BJ (cell line): Measurements from ENCODE around the gene TTC7B. TPM values are rescaled to one million over a fixed set of nuclear protein-coding genes. Genes with fewer than 3 reads are reported as not detected.

Source experiments
- CTCF ChIA-PET: fragments of 350-600 bp; formaldehyde crosslinking; extraction: SDS; loops from one replicate; lab custom pipeline; 2021; ENCODE audit warnings: antibody characterized with exemption, inconsistent platforms; lab: Yijun Ruan, JAX
- POLR2A ChIA-PET: fragments of 300-600 bp; sonication (Branson Sonifier 250); formaldehyde crosslinking; extraction: SDS; loops from one replicate; lab custom pipeline; 2021; ENCODE audit warnings: antibody characterized with exemption; lab: Charles Lee
- DNase-seq: peaks from one replicate; pipeline ENCODE4 v3.0.0-alpha.2; 2011; ENCODE audit warnings: low read depth
- H3K27me3 ChIP-seq: 2 replicates; pipeline ENCODE4 v1.6.0; 2011; ENCODE audit warnings: low read length; ENCODE audit not compliant: control insufficient read depth, insufficient read depth
- H3K36me3 ChIP-seq: 2 replicates; pipeline ENCODE4 v1.5.1; 2011; ENCODE audit warnings: low read length; ENCODE audit not compliant: control insufficient read depth, insufficient read depth
- H3K4me3 ChIP-seq: 2 replicates; pipeline ENCODE4 v1.5.1; 2011; ENCODE audit warnings: low read depth, mild to moderate bottlenecking, control low read depth, low read length
- polyA plus RNA-seq: library from polyadenylated mRNA; depleted of rRNA; stranded (reverse); fragments of >200 nt; gene quantifications from 2 replicates; pipeline ENCODE4 v1.2.3, GENCODE V29; 2011
- TF ChIP-seq, protein P1 (sequence below): IDR thresholded peaks from 2 replicates; pipeline ENCODE4 v1.5.1; 2011; ENCODE audit warnings: low read depth, mild to moderate bottlenecking, control low read depth, inconsistent platforms, low read length, moderate library complexity; ENCODE audit not compliant: insufficient read depth

The TTC7B gene
- polyA plus RNA-seq, 1 experiment, result 46.9 TPM

DNA sequence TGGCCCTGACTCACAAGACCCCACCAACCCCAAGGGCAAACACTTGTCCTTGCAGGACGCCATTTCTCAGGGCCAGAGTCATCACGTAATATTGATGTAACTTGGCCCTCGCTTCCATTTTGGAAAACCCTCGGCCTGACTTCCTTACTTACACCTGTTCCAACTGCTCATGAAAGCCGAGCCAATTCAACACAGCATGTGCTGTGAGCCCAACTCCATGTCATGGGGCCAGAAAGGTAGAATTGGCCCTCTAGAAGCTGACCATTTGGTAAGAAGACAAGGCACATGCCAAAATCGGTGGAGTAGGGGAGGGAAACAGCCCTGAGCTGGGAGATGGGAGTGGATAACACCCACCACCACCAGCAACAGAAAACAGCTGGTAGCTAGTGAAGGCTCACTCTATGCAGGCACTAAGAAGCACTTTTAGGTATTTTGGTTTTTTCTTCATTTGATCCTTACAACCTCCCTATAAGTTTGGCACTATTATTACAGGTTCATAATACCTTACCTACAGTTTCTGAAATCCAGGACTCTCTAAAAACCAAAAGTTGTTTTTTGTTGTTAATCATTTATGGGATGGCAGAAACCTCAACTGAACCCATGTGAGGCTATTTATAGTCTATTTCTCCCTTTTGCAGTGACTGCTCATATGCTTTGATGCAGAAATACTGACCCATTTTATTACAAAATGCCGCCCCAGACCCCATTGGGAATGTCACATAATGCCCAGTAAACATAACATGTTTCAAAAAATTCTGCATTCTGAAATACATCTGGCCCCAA, 6.5 kb downstream of the TTC7B start:
- DNase-seq, result no peak
- H3K4me3 ChIP-seq, result no peak overlapping the region
- no peaks in the 10 kb centered on the region for H3K27me3 ChIP-seq
- CTCF ChIA-PET, result interaction anchor here (0.9 kb wide), 1 partner anchor 12 kb away, joined by 3 read pairs; no protein-coding TSS in a partner anchor
- TF ChIP-seq, protein P1, sequence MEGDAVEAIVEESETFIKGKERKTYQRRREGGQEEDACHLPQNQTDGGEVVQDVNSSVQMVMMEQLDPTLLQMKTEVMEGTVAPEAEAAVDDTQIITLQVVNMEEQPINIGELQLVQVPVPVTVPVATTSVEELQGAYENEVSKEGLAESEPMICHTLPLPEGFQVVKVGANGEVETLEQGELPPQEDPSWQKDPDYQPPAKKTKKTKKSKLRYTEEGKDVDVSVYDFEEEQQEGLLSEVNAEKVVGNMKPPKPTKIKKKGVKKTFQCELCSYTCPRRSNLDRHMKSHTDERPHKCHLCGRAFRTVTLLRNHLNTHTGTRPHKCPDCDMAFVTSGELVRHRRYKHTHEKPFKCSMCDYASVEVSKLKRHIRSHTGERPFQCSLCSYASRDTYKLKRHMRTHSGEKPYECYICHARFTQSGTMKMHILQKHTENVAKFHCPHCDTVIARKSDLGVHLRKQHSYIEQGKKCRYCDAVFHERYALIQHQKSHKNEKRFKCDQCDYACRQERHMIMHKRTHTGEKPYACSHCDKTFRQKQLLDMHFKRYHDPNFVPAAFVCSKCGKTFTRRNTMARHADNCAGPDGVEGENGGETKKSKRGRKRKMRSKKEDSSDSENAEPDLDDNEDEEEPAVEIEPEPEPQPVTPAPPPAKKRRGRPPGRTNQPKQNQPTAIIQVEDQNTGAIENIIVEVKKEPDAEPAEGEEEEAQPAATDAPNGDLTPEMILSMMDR, result no peak
- POLR2A ChIA-PET, result no interaction called here
- H3K36me3 ChIP-seq, result no peaks in the 10 kb centered on the region

DNA sequence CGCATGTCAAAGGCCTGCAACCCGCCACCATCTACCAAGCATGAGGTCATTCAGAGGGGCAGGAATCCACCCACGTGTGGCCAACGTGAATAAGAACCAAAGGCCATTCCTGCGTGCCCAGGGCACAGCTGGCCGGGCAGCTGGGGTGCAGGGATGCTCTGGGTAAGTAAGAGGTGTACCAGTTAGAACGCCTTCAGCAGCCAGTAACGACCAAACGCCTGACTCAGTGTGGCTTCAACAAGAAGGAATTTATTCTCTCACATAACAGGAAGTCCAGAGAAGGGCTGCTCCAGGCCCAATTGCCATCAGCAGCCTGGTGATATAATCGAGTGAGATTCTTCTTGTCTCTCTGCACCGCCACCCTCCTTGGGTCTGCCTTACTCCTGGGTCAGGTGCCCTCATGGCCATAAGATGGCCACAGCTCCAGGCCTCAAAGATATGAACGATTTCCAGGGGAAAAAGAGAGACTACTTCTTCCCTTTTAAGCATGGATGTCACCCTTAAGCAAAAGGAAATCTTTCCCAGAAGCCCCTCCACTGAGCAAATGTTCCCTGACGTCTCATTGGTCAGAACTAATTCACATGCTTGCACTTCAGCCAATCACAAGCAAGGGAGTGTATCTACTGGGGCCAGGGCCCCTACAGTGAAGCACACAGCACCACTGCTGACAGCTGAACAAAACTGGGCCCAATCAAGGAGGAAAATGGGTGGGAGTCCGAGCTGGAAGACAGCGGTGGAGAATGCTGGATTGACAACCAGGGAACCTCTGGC, 7.3 kb downstream of the TTC7B start:
- H3K27me3 ChIP-seq, result no peaks in the 10 kb centered on the region
- TF ChIP-seq, protein P1, result no peak
- H3K4me3 ChIP-seq, result no peak overlapping the region
- ChIA-PET POLR2A (no interaction called here), CTCF (no interaction called here)
- H3K36me3 ChIP-seq, result no peaks in the 10 kb centered on the region
- no peak for DNase-seq

DNA sequence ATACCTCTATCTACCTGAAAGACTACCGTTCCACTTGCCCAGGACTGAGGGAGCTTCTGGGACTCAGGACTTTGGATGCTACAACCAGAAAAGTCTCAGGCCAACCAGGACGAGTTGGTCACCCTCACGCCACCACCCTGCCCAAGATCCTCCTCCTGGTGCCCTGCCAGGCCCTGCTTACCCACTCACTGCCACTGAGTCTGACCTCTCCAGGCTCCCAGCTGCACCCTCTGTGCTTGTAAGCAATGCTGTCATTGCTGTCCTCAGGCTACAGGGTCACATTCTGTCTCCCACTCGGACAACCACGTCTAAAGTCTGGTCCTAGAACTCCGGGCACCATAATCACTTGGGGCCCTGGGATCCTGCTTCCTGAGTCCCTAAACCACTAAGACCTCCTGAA, 9.2 kb downstream of the TTC7B start:
- TF ChIP-seq, protein P1, result no peak
- CTCF ChIA-PET, result interaction anchor here (1.1 to 2.8 kb wide), 3 partner anchors 11 to 366 kb away, joined by 3 to 7 read pairs (median 3); no protein-coding TSS in a partner anchor

DNA sequence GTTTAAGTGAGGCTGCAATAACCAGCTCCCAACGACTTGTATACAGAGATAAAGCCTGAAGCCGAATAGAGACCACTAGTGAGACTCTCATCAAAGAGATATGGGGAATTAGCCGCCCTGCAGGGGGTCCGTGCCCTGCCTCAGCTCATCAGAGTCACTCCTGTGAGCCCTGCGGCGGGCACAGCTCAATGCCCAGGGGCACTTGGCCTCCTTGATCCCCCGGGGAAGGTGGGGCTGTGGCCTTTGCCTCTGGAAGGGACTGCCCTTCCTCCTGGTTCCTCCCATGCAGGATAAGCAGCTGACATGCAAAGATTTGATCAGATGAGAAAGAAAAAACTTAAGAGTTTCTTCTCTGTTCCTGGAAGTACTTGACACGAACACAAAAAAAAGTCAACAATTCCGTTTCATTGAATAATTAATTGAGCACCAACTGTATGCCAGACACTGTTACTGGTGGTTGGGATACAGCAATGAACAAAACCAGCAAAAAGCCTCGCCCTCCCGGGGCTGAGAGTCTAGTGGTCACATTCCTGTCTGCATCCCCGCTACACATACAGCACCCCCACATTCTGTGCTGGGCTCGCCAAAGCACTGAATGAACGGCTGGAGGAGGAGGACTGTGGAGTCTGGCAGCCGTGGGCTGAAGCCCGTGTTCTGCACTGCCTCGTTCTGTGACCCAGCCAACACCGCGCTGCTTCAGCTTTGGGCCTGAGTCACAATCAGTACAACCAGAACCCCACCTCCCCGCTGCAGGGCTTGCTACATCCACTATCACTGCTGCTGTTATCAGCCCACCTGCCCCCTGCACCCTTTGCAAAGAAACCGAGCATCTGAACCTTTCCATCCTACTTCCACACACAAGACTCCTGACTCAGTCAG, 10.3 kb downstream of the TTC7B start:
- ChIA-PET CTCF (interaction anchor here (2.8 kb wide), 1 partner anchor 10 kb away, joined by 7 read pairs; no protein-coding TSS in a partner anchor), POLR2A (no interaction called here)
- no peak for DNase-seq
- TF ChIP-seq, protein P1, result no peak
- no peak overlapping the region for H3K4me3 ChIP-seq
- H3K36me3 ChIP-seq, result no peaks in the 10 kb centered on the region
- H3K27me3 ChIP-seq, result no peaks in the 10 kb centered on the region

More for the DNA sequence above, 9.2 kb downstream of the TTC7B start:
- POLR2A ChIA-PET, result no interaction called here
- H3K4me3 ChIP-seq, result no peak overlapping the region
- H3K36me3 ChIP-seq, result no peaks in the 10 kb centered on the region
- no peaks in the 10 kb centered on the region for H3K27me3 ChIP-seq
- no peak for DNase-seq
